Measurements from ENCODE around the gene PPIB.
"Not testable (repeated sequence)": the region's sequence is repeated elsewhere in the genome, so short reads cannot be mapped to it uniquely, and the experiment has no call there.

Gene PPIB

GRCh38 chr15:64138331-64138941 lies 24.4 kb downstream of the PPIB start:
- DNase-seq (ENCODE audit: low spot score) = no peak

- peak; percentile 25 for DNase-seq (ENCODE audit: low spot score)
Measured at GRCh38 chr15:64137226-64137833, 25.5 kb downstream of the PPIB start.

GRCh38 chr15:64136347-64136746 lies 26.5 kb downstream of the PPIB start:
- no peak for DNase-seq (ENCODE audit: low spot score)

- DNase-seq (ENCODE audit: low spot score) = no peak
Measured at GRCh38 chr15:64134345-64134829, 28.4 kb downstream of the PPIB start.

- no peak for DNase-seq (ENCODE audit: low spot score)
Measured at GRCh38 chr15:64133623-64134344, 29.0 kb downstream of the PPIB start.

- no peak for DNase-seq (ENCODE audit: low spot score)
Measured at GRCh38 chr15:64132217-64132616, 30.6 kb downstream of the PPIB start.

- no peak for DNase-seq (ENCODE audit: low spot score)
Measured at GRCh38 chr15:64131547-64131946, 31.3 kb downstream of the PPIB start.

GRCh38 chr15:64130159-64130558 lies 32.7 kb downstream of the PPIB start:
- no peak for DNase-seq (ENCODE audit: low spot score)

GRCh38 chr15:64127521-64128270 lies 35.1 kb downstream of the PPIB start:
- DNase-seq (ENCODE audit: low spot score) = no peak

- DNase-seq (ENCODE audit: low spot score) = no peak
Measured at GRCh38 chr15:64125978-64126377, 36.8 kb downstream of the PPIB start.

- DNase-seq (ENCODE audit: low spot score) = no peak
Measured at GRCh38 chr15:64122936-64123351, 39.9 kb downstream of the PPIB start.

GRCh38 chr15:64122444-64122843 lies 40.4 kb downstream of the PPIB start:
- no peak for DNase-seq (ENCODE audit: low spot score)

- no peak for DNase-seq (ENCODE audit: low spot score)
Measured at GRCh38 chr15:64121614-64122013, 41.2 kb downstream of the PPIB start.

GRCh38 chr15:64120322-64120721 lies 42.5 kb downstream of the PPIB start:
- DNase-seq (ENCODE audit: low spot score) = not testable (repeated sequence)

- no peak for DNase-seq (ENCODE audit: low spot score)
Measured at GRCh38 chr15:64117759-64118487, 44.9 kb downstream of the PPIB start.

GRCh38 chr15:64112904-64113303 lies 49.9 kb downstream of the PPIB start:
- no peak for DNase-seq (ENCODE audit: low spot score)

- DNase-seq (ENCODE audit: low spot score) = no peak
Measured at GRCh38 chr15:64112073-64112772, 50.6 kb downstream of the PPIB start.

GRCh38 chr15:64111679-64112050 lies 51.2 kb downstream of the PPIB start:
- no peak for DNase-seq (ENCODE audit: low spot score)

GRCh38 chr15:64110950-64111678 lies 51.7 kb downstream of the PPIB start:
- no peak for DNase-seq (ENCODE audit: low spot score)

GRCh38 chr15:64110108-64110701 lies 52.6 kb downstream of the PPIB start:
- not testable (repeated sequence) for DNase-seq (ENCODE audit: low spot score)
